SU-DHL-6 (cell line): Measurements from ENCODE around the gene MAP2K6.

Experiments
- H2AFZ ChIP-seq: fragments of 200-600 bp; sonication (generic); 2 replicates; pipeline ENCODE4 v1.6.1; 2014; ENCODE audit warnings: low read depth, mild to moderate bottlenecking, moderate library complexity, mixed read lengths, antibody characterized with exemption, low read length; ENCODE audit not compliant: severe bottlenecking
- H3F3A ChIP-seq: fragments of 200-600 bp; shearing (Covaris generic); 2 replicates; pipeline ENCODE4 v1.6.0; 2016; ENCODE audit warnings: antibody characterized with exemption, mild to moderate bottlenecking; ENCODE audit not compliant: insufficient read depth
- H3K27ac ChIP-seq: fragments of 200-600 bp; sonication (generic); 2 replicates; pipeline ENCODE4 v1.5.1; 2016; ENCODE audit warnings: low read depth, mild to moderate bottlenecking, low read length, moderate library complexity, mixed read lengths
- H3K27me3 ChIP-seq: fragments of 200-600 bp; sonication (generic), shearing (Covaris generic); 2 replicates; pipeline ENCODE4 v1.6.0; 2014; ENCODE audit warnings: mild to moderate bottlenecking, low read length
- H3K36me3 ChIP-seq: fragments of 200-600 bp; sonication (generic); 2 replicates; pipeline ENCODE4 v1.6.1; 2014; ENCODE audit warnings: mild to moderate bottlenecking, low read length, mixed read lengths
- H3K4me2 ChIP-seq: fragments of 300-600, 200-600 bp; shearing (Covaris generic), sonication (generic); 2 replicates; pipeline ENCODE4 v1.6.0; 2014; ENCODE audit warnings: low read length, low read depth, mild to moderate bottlenecking; ENCODE audit not compliant: poor library complexity, severe bottlenecking
- H3K4me3 ChIP-seq: fragments of 200-600 bp; sonication (generic); 2 replicates; pipeline ENCODE4 v1.5.1; 2014; ENCODE audit warnings: antibody characterized with exemption, low read length, mild to moderate bottlenecking, mixed read lengths; ENCODE audit not compliant: insufficient read depth, poor library complexity, severe bottlenecking
- H3K79me2 ChIP-seq: fragments of 200-600 bp; sonication (generic); 2 replicates; pipeline ENCODE4 v1.6.1; 2014; ENCODE audit warnings: mild to moderate bottlenecking, low read length, moderate library complexity; ENCODE audit not compliant: insufficient read depth
- H3K9ac ChIP-seq: fragments of 200-600 bp; sonication (generic); 2 replicates; pipeline ENCODE4 v1.7.0; 2014; ENCODE audit warnings: mild to moderate bottlenecking, low read length
- H3K9me2 ChIP-seq: fragments of 200-600 bp; sonication (generic); replicated peaks from 2 replicates; pipeline ENCODE4 v1.6.1; 2014; ENCODE audit warnings: low read length; ENCODE audit not compliant: insufficient read depth
- H3K9me3 ChIP-seq: fragments of 200-600 bp; sonication (generic); 2 replicates; pipeline ENCODE4 v1.6.1; 2014; ENCODE audit warnings: low read length, mixed read lengths; ENCODE audit not compliant: insufficient read depth
- H4K20me1 ChIP-seq: fragments of 200-600 bp; sonication (generic); 2 replicates; pipeline ENCODE4 v1.6.1; 2014; ENCODE audit warnings: low read depth, mild to moderate bottlenecking, antibody characterized with exemption, low read length, moderate library complexity, mixed read lengths
- EZH2phosphoT487 ChIP-seq: fragments of 200-600 bp; sonication (generic), shearing (Covaris generic); conservative IDR thresholded peaks from 2 replicates; pipeline ENCODE4 v1.6.1; 2018; ENCODE audit warnings: mild to moderate bottlenecking, antibody characterized with exemption, low read length, moderate library complexity, mixed read lengths
- TF ChIP-seq, protein P1 (sequence below): fragments of 200-600 bp; sonication (generic); IDR thresholded peaks from one replicate; pipeline ENCODE4 v1.5.1; 2017; ENCODE audit warnings: antibody characterized with exemption, mild to moderate bottlenecking, low read length, moderate library complexity; ENCODE audit not compliant: insufficient read depth, poor library complexity, severe bottlenecking

MAP2K6 gene

GRCh38 chr17:69578385-69578936 lies 164.0 kb downstream of the MAP2K6 start:
- no peaks in the 10 kb centered on the region for H3K27me3 ChIP-seq
- no peaks in the 10 kb centered on the region for H3K9me2 ChIP-seq
- peak overlapping the region; percentile 94 for H3K4me2 ChIP-seq
- H3K79me2 ChIP-seq = peaks cover 35% of the 10 kb centered on the region
- peak overlapping the region; percentile 54 for H3K4me3 ChIP-seq
- no peaks in the 10 kb centered on the region for H4K20me1 ChIP-seq
- H3K36me3 ChIP-seq = no peaks in the 10 kb centered on the region
- H3K27ac ChIP-seq = peak overlapping the region; percentile 97
- TF ChIP-seq EZH2phosphoT487 = no peak
- TF ChIP-seq, protein P1, sequence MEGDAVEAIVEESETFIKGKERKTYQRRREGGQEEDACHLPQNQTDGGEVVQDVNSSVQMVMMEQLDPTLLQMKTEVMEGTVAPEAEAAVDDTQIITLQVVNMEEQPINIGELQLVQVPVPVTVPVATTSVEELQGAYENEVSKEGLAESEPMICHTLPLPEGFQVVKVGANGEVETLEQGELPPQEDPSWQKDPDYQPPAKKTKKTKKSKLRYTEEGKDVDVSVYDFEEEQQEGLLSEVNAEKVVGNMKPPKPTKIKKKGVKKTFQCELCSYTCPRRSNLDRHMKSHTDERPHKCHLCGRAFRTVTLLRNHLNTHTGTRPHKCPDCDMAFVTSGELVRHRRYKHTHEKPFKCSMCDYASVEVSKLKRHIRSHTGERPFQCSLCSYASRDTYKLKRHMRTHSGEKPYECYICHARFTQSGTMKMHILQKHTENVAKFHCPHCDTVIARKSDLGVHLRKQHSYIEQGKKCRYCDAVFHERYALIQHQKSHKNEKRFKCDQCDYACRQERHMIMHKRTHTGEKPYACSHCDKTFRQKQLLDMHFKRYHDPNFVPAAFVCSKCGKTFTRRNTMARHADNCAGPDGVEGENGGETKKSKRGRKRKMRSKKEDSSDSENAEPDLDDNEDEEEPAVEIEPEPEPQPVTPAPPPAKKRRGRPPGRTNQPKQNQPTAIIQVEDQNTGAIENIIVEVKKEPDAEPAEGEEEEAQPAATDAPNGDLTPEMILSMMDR = no peak
- H3F3A ChIP-seq = peaks cover 83% of the 10 kb centered on the region
- no peaks in the 10 kb centered on the region for H3K9me3 ChIP-seq
- H3K9ac ChIP-seq = peak overlapping the region; percentile 69
- H2AFZ ChIP-seq = no peak overlapping the region

DNA sequence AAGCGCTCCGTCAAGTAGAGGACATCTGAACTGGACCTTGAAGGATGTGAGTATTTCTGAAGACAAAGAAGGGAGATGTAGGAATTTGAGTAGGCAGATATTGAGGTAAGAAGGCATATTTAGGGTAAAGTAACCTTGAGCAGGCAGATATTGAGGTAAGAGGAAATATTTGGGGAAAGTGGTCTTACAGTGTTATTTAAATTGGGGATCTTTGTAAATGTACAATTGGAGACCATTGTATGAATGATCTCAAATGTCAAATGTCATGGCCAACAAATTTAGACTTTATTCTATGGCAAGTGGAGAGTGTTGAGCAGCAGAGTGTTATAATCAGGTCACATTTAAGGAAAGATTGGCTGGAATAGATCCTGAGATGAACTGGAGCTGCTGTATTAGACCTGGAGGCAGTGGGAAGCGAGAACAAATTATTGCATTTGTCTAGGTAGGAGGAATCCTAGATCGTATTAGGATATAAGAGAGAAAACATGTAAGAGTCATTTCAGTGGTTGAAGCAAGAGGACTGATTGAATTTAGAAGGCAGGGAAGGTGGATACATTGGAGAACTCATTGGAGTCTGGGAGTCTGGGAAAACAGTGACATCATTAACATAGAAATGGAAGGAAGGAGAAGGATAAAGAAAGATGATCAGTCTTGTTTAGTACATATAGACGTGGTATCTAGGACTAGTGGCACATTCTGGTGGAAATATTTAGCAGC lies 165.6 kb downstream of the MAP2K6 start:
- Histone ChIP-seq H3K27ac (peak overlapping the region; percentile 97), H2AFZ (no peak overlapping the region), H3K27me3 (no peaks in the 10 kb centered on the region), H3K9ac (peak overlapping the region; percentile 69), H3K9me2 (no peaks in the 10 kb centered on the region), H3K79me2 (peaks cover 37% of the 10 kb centered on the region), H3K9me3 (no peaks in the 10 kb centered on the region), H4K20me1 (no peaks in the 10 kb centered on the region), H3K4me3 (peak overlapping the region; percentile 54), H3K36me3 (no peaks in the 10 kb centered on the region), H3K4me2 (peak overlapping the region; percentile 94), H3F3A (peaks cover 80% of the 10 kb centered on the region)
- TF ChIP-seq, protein P1 = no peak
- no peak for TF ChIP-seq EZH2phosphoT487

DNA sequence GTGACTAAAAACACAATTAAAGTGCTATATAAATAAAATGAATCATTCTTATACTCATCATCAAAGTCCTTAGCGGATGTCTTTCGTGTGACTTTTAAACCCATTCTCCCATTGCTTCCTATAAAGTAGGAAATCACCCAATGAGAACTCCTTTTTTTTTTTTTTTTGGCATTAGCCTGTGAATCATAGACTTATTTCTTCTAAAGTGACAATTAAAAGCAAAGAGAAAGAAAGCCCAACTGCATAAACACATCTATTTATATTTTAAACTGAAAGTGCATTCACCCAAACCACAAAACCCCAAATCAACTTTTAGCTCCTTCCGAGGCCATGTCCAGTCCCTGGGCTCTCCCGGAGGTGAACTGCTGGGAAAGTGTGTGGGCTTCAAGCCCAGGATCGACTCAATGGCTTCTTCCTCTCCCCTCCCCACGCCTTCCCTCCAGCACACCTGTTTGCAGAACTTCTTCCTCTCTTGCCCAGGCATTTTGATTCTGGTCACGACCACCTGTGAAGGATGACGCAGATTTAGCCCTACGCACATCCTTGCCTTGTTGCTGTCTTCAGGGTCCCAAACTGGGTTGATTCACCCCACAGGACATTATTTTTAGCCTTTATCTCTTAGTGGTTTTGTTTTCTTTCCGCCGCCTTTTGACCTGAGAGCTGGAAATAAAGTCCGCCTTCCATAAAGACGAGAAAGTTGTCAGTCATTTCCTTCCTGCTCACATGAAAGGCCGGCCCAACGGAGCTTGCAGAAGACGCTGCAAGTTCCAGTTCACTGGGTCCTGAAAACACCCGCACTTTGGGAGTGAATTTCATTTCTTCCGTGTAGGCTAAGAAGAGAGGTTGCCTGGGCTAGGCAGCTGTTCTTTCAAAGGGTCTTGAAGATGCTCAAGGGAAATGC lies 166.8 kb downstream of the MAP2K6 start:
- H4K20me1 ChIP-seq = no peaks in the 10 kb centered on the region
- peak overlapping the region; percentile 54 for H3K4me3 ChIP-seq
- H3K9ac ChIP-seq = peak overlapping the region; percentile 69
- H3K9me2 ChIP-seq = no peaks in the 10 kb centered on the region
- H3K9me3 ChIP-seq = no peaks in the 10 kb centered on the region
- H3K79me2 ChIP-seq = peaks cover 37% of the 10 kb centered on the region
- H3F3A ChIP-seq = peaks cover 80% of the 10 kb centered on the region
- peak overlapping the region; percentile 94 for H3K4me2 ChIP-seq
- no peaks in the 10 kb centered on the region for H3K36me3 ChIP-seq
- H3K27ac ChIP-seq = peak overlapping the region; percentile 97
- H3K27me3 ChIP-seq = no peaks in the 10 kb centered on the region
- no peak for TF ChIP-seq EZH2phosphoT487
- TF ChIP-seq, protein P1 = no peak
- no peak overlapping the region for H2AFZ ChIP-seq
